ENCODE data around the gene SLC6A18. TPM values are rescaled to one million over a fixed set of nuclear protein-coding genes. Genes with fewer than 3 reads are reported as not detected.

Gene SLC6A18
- total RNA-seq, 1 donor from 2014 or later = not detected

- ATAC-seq = no peak
- no peak for DNase-seq (ENCODE audit: low spot score)
- intact Hi-C loops (cut with DNase I) = no loop called here
These were observed 14.3 kb upstream of the SLC6A18 start for GRCh38 chr5:1210832-1211251.

- DNase-seq (ENCODE audit: low spot score) = no peak
- no peak for ATAC-seq
These were observed 13.5 kb upstream of the SLC6A18 start for GRCh38 chr5:1211701-1212100.

GRCh38 chr5:1212271-1212670, 12.9 kb upstream of the SLC6A18 start:
- intact Hi-C loops (cut with DNase I) = no loop called here
- no peak for ATAC-seq
- no peak for DNase-seq (ENCODE audit: low spot score)

More at GRCh38 chr5:1211701-1212100, 13.5 kb upstream of the SLC6A18 start:
- intact Hi-C loops (cut with DNase I) = no loop called here

GRCh38 chr5:1212881-1213280, 12.3 kb upstream of the SLC6A18 start:
- ATAC-seq = no peak
- intact Hi-C loops (cut with DNase I) = no loop called here
- DNase-seq (ENCODE audit: low spot score) = no peak

GRCh38 chr5:1213508-1214162, 11.5 kb upstream of the SLC6A18 start:
- no peak for ATAC-seq
- DNase-seq (ENCODE audit: low spot score) = no peak
- intact Hi-C loops (cut with DNase I) = no loop called here

- intact Hi-C loops (cut with DNase I) = no loop called here
- no peak for ATAC-seq
- no peak for DNase-seq (ENCODE audit: low spot score)
These were observed 10.8 kb upstream of the SLC6A18 start for GRCh38 chr5:1214163-1214935.

GRCh38 chr5:1214936-1215220, 10.3 kb upstream of the SLC6A18 start:
- ATAC-seq (no peak), DNase-seq (ENCODE audit: low spot score) (no peak)
- intact Hi-C loops (cut with DNase I) = no loop called here

- intact Hi-C loops (cut with DNase I) = no loop called here
- ATAC-seq (no peak), DNase-seq (ENCODE audit: low spot score) (no peak)
These were observed 9.7 kb upstream of the SLC6A18 start for GRCh38 chr5:1215320-1216096.

GRCh38 chr5:1216211-1216917, 8.8 kb upstream of the SLC6A18 start:
- ATAC-seq (no peak), DNase-seq (ENCODE audit: low spot score) (no peak)
- intact Hi-C loops (cut with DNase I) = no loop called here

- ATAC-seq = no peak
- intact Hi-C loops (cut with DNase I) = no loop called here
- DNase-seq (ENCODE audit: low spot score) = no peak
These were observed 8.3 kb upstream of the SLC6A18 start for GRCh38 chr5:1216918-1217295.

GRCh38 chr5:1217596-1218206, 7.5 kb upstream of the SLC6A18 start:
- DNase-seq (ENCODE audit: low spot score) (no peak), ATAC-seq (no peak)
- intact Hi-C loops (cut with DNase I) = no loop called here

GRCh38 chr5:1218351-1219080, 6.7 kb upstream of the SLC6A18 start:
- ATAC-seq = no peak
- intact Hi-C loops (cut with DNase I) = no loop called here

GRCh38 chr5:1219098-1219767, 5.9 kb upstream of the SLC6A18 start:
- ATAC-seq (no peak), DNase-seq (ENCODE audit: low spot score) (no peak)
- intact Hi-C loops (cut with DNase I) = no loop called here

More at GRCh38 chr5:1218351-1219080, 6.7 kb upstream of the SLC6A18 start:
- DNase-seq (ENCODE audit: low spot score) = no peak

GRCh38 chr5:1219768-1220100, 5.4 kb upstream of the SLC6A18 start:
- intact Hi-C loops (cut with DNase I) = no loop called here
- DNase-seq (ENCODE audit: low spot score) = no peak
- no peak for ATAC-seq

GRCh38 chr5:1220351-1220750, 4.8 kb upstream of the SLC6A18 start:
- intact Hi-C loops (cut with DNase I) = no loop called here
- ATAC-seq (no peak), DNase-seq (ENCODE audit: low spot score) (no peak)

- DNase-seq (ENCODE audit: low spot score) = no peak
- no peak for ATAC-seq
- intact Hi-C loops (cut with DNase I) = no loop called here
These were observed 4.3 kb upstream of the SLC6A18 start for GRCh38 chr5:1220831-1221230.

GRCh38 chr5:1221721-1222120, 3.5 kb upstream of the SLC6A18 start:
- ATAC-seq (no peak), DNase-seq (ENCODE audit: low spot score) (no peak)
- intact Hi-C loops (cut with DNase I) = no loop called here

GRCh38 chr5:1222147-1222546, 3.0 kb upstream of the SLC6A18 start:
- intact Hi-C loops (cut with DNase I) = no loop called here
- no peak for ATAC-seq
- DNase-seq (ENCODE audit: low spot score) = no peak
